ENCODE data around the gene ATP1B3.

GRCh38 chr3:141851411-141851810, 25.0 kb upstream of the ATP1B3 start:
- TF ChIP-seq POLR2AphosphoS5 (IDR thresholded peaks at IDR 0.05; ENCODE audit: low read depth, low read length) (no peak), EZH2phosphoT487 (IDR thresholded peaks at IDR 0.05; ENCODE audit: borderline replicate concordance, low read depth) (no peak), GABPA (IDR thresholded peaks at IDR 0.05; ENCODE audit: low read depth) (no peak), USF2 (IDR thresholded peaks at IDR 0.05; ENCODE audit: borderline replicate concordance, low read depth, low read length) (no peak), PBX3 (IDR thresholded peaks at IDR 0.05) (no peak), SMC3 (IDR thresholded peaks at IDR 0.05; ENCODE audit: low read depth, low read length) (no peak), RAD21 (IDR thresholded peaks at IDR 0.05; ENCODE audit: low read length) (no peak), EP300 (IDR thresholded peaks at IDR 0.05; ENCODE audit: borderline replicate concordance in 1 of 2, low read depth in 1 of 2, low read length in 1 of 2) (no peak)
- TF ChIP-seq, protein P1, sequence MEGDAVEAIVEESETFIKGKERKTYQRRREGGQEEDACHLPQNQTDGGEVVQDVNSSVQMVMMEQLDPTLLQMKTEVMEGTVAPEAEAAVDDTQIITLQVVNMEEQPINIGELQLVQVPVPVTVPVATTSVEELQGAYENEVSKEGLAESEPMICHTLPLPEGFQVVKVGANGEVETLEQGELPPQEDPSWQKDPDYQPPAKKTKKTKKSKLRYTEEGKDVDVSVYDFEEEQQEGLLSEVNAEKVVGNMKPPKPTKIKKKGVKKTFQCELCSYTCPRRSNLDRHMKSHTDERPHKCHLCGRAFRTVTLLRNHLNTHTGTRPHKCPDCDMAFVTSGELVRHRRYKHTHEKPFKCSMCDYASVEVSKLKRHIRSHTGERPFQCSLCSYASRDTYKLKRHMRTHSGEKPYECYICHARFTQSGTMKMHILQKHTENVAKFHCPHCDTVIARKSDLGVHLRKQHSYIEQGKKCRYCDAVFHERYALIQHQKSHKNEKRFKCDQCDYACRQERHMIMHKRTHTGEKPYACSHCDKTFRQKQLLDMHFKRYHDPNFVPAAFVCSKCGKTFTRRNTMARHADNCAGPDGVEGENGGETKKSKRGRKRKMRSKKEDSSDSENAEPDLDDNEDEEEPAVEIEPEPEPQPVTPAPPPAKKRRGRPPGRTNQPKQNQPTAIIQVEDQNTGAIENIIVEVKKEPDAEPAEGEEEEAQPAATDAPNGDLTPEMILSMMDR (IDR thresholded peaks at IDR 0.05), result no peak
- TF ChIP-seq, protein P2, sequence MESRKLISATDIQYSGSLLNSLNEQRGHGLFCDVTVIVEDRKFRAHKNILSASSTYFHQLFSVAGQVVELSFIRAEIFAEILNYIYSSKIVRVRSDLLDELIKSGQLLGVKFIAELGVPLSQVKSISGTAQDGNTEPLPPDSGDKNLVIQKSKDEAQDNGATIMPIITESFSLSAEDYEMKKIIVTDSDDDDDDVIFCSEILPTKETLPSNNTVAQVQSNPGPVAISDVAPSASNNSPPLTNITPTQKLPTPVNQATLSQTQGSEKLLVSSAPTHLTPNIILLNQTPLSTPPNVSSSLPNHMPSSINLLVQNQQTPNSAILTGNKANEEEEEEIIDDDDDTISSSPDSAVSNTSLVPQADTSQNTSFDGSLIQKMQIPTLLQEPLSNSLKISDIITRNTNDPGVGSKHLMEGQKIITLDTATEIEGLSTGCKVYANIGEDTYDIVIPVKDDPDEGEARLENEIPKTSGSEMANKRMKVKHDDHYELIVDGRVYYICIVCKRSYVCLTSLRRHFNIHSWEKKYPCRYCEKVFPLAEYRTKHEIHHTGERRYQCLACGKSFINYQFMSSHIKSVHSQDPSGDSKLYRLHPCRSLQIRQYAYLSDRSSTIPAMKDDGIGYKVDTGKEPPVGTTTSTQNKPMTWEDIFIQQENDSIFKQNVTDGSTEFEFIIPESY (IDR thresholded peaks at IDR 0.05; ENCODE audit: borderline replicate concordance, low read depth), result no peak
- TF ChIP-seq, protein P3, sequence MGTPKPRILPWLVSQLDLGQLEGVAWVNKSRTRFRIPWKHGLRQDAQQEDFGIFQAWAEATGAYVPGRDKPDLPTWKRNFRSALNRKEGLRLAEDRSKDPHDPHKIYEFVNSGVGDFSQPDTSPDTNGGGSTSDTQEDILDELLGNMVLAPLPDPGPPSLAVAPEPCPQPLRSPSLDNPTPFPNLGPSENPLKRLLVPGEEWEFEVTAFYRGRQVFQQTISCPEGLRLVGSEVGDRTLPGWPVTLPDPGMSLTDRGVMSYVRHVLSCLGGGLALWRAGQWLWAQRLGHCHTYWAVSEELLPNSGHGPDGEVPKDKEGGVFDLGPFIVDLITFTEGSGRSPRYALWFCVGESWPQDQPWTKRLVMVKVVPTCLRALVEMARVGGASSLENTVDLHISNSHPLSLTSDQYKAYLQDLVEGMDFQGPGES (IDR thresholded peaks at IDR 0.05; ENCODE audit: low read depth, low read length), result no peak

Data from SK-N-SH (cell line).